Adrenal gland (tissue), 5 donors: ENCODE data around the gene NACAD.

Experiments
- CTCF ChIP-seq, 6 experiments: fragments of 450-650 bp in 4 of 6; fragments of 200-600 bp in 2 of 6; sonication (generic) in 1 of 6; IDR thresholded peaks; 1 replicate in 5 of 6; 2 replicates in 1 of 6; pipeline versions ENCODE4 v1.5.1 to v1.8.0; 2016 to 2021; ENCODE audit warnings: antibody characterized with exemption in 6 of 6, mild to moderate bottlenecking in 2 of 6, moderate library complexity in 1 of 6
- POLR2A ChIP-seq, 2 donors: fragments of 450-650 bp; IDR thresholded peaks; one replicate each; pipeline ENCODE4 v1.6.1; 2017; ENCODE audit warnings: antibody characterized with exemption in 2 of 2, mild to moderate bottlenecking in 2 of 2, moderate library complexity in 1 of 2
- donor health status: DM: no; HTN: no; CAD: no.

- no peak for TF ChIP-seq CTCF (IDR thresholded peaks at IDR 0.05)
- TF ChIP-seq POLR2A (IDR thresholded peaks at IDR 0.05), result no peak
Observed at GRCh38 chr7:45105588-45106188, 16.9 kb upstream of the NACAD start.
